ENCODE data around the gene C17orf75.
A peak's percentile ranks its signal among the peaks of the same experiment; 100 is the strongest.

The C17orf75 gene

DNA sequence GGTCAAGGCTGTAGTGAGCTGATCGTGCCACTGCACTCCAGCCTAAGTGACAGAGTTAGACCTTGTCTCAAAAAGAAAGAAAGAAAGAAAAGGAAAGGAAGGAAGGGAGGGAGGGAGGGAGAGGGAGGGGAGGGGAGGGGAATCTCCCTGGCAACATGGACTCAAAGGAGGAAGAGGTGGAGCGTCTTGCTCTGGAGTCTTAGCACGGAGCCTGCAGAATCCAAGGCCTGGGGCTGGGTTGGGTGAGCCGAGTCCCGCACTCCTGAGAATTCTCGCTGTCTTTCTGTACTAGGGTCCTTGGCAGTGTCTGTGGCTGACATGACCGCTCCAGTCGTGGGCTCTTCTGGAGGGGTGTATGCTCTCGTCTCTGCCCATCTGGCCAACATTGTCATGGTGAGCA, 36.9 kb downstream of the C17orf75 start:
- peak in 1 of 51 donors; percentile 12 for DNase-seq

DNA sequence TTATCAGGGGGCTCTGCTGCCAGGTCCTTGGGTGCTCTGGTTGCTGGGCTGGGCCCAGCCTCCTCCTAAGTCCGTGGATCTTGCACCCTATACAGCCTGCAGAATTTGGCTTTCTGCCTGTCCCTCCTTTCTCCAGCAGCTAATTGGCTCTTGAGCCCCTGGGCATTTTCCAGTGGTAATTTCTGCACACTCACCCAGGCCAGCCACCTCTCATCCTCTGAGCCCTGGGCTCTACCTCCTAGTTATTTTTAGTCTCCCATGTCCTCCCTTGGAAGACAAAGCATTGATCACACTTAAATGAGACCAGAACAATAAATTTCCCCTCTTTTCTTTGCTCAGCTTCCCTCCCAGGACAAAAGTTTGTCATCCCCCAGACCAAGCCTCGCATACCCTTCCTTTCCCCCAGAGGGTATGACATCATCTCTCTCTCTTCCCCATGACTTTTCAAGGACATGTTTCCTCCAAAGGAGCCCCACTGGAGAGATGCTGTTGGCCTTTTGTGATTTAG, 38.1 kb downstream of the C17orf75 start:
- peak in 1 of 51 donors; percentile 24 for DNase-seq

- DNase-seq, result no peak
Measured at GRCh38 chr17:32302860-32303649, 38.9 kb downstream of the C17orf75 start.

- DNase-seq, result no peak
Measured at GRCh38 chr17:32302037-32302436, 39.9 kb downstream of the C17orf75 start.

DNA sequence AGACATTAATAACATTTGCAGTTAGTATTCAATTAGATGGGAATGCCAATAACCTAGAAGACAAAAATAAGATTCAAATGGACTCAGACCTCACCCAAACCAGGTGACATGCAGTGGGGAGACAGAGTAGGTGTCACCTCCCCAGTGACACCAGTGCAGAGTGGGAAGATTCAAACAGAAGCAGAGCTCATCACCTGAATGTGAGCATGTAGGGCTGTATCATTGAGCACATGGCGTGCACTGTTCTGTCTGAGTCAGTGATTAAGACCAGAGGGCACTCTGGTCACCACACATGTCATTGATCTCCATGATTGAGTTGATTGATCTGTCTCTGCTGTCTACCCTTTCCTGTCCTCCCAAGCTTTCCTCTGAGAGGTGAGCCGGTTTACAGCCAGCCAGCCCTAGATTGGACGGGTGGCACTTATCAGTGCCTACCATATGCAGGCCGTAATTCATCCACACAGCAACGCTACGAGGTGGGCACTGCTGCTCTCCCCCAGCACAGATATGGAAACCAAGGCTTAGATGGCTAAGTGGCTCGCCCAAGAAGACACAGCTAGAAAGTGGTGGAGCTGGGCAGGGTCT, 42.3 kb downstream of the C17orf75 start:
- no peak for DNase-seq

DNA sequence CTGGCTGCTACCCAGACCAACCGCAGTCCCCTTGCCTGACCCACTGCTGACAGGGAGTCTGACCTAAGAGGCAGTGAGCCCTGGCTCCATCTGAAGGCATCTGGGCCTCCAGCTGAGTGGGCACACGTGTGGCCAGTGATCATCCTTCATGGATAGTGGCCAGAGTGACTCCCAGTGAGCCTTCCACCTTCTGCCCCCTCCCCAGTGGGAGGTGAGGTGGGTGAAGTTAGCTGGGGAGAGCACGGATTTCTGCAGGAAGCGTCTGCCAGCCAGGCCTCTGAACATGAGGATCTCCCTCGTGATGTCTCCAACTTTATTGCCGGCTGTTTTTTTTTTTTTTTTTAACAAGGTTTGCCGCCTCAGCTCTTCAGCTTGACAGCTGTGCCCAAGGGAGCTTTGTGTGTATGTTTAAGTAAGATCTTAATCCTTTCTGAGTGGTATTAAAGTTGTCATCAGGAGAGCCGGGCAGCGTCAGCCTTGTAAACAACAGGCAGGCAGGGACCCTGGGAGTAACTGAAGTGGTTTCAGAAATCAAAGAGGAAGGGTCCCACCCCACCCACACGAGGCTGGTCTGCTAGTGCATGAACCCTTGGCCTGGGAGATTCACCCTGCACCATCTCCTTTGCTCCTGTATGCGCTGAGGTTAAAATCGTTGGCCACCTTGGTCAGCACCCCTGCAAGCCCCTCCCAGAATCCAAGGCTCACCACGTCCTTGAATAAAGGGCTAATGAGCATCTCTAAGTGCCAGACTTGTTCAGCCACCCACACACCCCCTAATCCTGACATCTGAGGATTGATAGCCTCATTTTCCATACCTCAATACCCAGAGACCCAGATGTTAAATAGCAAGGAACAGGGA, 43.0 kb downstream of the C17orf75 start:
- no peak for DNase-seq

- DNase-seq, result no peak
Measured at GRCh38 chr17:32298298-32298697, 43.7 kb downstream of the C17orf75 start.

DNA sequence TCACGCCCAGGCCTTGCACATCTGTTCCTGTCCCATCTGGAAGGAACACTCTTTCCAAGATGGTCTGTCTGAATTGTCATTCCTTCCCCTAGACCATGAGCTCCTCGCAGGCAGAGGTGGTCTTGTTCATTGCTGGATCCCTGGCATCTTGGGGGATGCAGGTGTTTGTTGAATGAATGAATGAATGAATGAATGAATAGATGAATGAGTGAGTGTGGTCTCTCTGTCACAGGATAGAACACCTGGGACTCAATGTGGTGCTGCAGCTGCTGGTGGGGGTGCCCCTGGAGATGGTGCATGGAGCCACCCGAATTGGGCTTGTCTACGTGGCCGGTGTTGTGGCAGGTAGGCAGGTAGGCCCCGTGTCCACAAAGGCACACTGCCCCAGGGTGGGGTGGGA, 44.1 kb downstream of the C17orf75 start:
- no peak for DNase-seq

DNA sequence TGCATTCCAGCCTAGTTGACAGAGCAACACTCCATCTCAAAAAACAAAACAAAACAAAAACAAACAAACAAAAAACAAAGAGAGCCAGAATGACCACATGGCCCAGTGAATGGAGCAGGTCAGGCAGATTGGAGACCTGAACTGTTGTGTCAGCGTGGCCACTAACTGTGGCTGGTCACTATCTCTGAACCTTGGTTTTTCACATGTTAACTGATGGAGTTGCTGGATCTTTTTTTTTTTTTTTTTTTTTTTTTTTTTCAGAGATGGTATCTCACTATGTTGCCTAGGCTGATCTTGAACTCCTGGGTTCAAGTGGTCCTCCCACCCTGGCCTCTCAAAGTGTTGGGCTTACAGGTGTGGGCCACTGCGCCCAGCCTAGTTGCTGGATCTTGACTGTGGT, 44.5 kb downstream of the C17orf75 start:
- DNase-seq, result no peak

DNA sequence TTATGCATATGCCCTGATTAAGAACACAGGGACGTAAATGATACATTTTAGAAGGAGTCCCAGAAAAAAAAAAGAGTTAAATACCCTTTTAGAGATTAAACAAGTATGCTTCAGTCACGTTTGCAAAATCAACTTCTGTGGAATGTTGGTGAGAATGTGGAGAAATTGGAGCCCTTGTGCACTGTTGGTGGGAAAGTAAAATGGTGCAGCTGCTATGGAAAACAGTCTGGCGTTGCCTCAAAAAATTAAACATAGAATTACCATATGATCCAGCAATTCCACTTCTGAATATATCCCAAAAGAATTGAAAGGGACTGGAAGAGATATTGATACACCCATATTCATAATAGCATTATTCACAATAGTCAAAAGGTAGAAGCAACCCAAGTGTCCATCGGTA, 49.9 kb downstream of the C17orf75 start:
- DNase-seq, result no peak

DNA sequence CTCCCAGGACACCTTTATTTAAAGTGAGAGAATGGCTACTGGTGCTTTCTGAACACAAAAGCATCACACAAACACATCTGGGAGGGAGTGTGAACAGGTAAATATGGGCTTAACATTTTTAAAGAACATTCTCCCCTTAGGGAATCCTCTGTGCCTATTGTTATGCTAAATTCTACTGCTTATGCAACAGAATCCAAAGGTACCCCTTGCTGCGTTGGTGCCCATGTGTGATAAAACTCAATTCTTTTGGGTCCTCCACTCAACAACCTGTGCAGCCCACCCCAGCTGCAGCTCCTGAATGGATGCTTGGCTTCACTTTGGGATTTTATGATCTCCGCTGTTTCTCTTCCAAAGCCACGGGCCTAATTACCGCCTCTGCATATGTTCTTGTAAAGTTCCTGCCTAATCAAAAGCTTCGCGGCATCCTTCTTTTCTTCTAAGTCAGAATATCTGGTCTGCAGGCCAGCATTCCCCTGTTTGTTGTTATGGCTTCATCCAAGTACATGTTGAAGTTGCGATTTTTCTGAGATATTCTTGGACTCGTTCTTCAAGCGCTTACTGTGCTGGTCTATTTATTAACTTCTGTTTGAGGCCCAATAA, 52.4 kb downstream of the C17orf75 start:
- no peak for DNase-seq

GRCh38 chr17:32288615-32289014, 53.4 kb downstream of the C17orf75 start:
- DNase-seq, result no peak

- no peak for DNase-seq
Measured at GRCh38 chr17:32287804-32288511, 54.0 kb downstream of the C17orf75 start.

- peak in 1 of 51 donors; percentile 33 for DNase-seq
Measured at GRCh38 chr17:32286518-32286900, 55.5 kb downstream of the C17orf75 start.

DNA sequence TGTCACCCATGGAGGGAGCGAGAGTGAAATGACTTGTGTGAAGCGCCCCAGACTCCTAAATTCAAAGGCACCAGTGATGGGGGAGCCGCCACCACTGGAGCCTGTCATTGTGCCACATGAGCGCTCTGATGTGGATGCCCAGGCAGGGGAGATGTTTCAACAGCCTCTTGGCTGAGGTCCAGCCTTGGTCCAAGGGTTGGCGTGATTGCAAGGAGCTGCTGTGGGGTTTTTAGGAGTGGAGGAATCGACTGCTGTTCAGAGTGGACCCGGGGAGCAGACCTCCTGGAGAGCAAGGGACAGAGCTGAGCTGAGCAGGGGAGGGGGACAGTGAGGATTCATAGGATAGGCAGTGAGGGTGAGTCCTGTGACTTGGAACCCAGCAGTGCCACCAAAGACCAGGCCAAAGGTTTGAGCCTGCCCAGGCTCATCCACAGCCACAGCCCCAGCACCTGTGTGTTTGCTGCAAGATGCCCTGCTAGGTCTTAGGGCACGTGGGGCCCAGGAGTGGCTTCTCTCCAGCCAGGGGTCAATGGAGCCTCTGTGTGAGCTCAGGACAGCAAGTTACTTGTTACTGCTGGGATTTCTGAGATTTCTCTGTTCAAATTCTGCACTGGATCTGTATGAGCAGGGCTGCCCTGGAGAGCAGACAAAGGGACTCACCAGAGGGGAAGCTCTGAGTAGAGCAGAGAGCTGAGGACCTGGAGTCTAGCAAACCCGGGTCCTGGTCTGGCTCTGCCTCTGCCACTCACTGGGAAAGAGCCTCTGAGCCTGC, 56.0 kb downstream of the C17orf75 start:
- DNase-seq, result peak in 37 of 51 donors; percentile 23 to 82 (median 58)

DNA sequence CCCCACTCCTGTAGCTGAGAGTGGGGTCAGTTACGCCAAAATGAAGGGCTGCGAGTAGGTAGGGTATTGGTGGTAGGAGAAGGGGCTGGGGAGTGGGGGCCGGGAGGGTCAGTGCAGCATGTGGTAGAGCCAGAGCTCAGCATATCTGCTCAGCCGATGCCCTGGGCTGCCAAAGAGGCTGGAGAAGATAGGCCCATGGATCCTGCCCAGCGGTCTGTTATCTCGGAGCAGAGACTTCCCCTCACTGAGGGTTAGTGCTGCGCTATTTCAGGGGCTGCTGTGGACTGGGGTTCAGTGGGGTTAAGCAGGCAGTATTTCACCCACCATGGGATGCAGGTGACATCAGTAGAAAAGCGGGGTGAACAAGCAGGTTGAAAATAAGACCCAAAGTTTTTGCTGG, 56.7 kb downstream of the C17orf75 start:
- DNase-seq, result no peak

DNA sequence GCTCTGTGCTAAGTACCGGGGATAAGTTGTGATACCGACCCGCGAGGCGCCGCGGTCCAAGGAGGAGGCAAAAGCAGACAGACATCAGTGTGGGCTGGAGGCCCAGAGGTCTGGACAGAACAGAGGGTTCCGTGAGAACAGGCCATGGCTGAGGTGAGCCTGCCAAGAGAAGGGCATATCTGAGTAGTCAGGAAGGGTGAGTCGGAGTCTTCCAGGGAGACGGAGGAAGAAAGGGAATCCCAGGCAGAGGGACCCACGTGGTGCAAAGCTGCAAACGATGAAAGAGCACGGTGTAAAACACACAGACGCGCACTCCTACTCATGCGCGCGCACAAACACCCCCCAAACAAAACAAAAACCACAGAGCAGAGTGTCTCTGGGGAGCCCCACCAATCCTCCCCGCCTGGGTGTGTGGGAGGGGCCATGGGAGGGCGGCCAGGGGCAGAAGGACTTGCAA, 58.2 kb downstream of the C17orf75 start:
- DNase-seq, result peak in 23 of 51 donors; percentile 6 to 69 (median 36)

GRCh38 chr17:32281011-32281451, 60.9 kb downstream of the C17orf75 start:
- peak in 3 of 51 donors; percentile 10 to 53 (median 26) for DNase-seq

GRCh38 chr17:32279891-32280716, 61.9 kb downstream of the C17orf75 start:
- DNase-seq, result no peak

All from hypothalamus (tissue), 51 donors.